Activated CD8-positive, alpha-beta memory T cell treated with anti-CD3 and anti-CD28 coated beads, Interleukin-2, amount 50 U/mL, for 24 hours (primary cell): ENCODE measurements around the gene PRR23E.

Experiments
- DNase-seq: peaks from one replicate; pipeline ENCODE4 v3.0.0-alpha.2; 2020; ENCODE audit errors: extremely low read depth

PRR23E gene

GRCh38 chr3:127192576-127193232, at the start of gene PRR23E:
Gene PRR23E, plus strand, starts transcription at chr3:127193131. Its CDS starts 3,555 bp downstream, at chr3:127196686.
- no peak for DNase-seq

GRCh38 chr3:127143172-127143571, 49.8 kb upstream of the PRR23E start:
- DNase-seq: no peak

GRCh38 chr3:127144631-127145030, 48.3 kb upstream of the PRR23E start:
- DNase-seq: no peak

- no peak for DNase-seq
These were observed 47.7 kb upstream of the PRR23E start for GRCh38 chr3:127145266-127145665.

DNA sequence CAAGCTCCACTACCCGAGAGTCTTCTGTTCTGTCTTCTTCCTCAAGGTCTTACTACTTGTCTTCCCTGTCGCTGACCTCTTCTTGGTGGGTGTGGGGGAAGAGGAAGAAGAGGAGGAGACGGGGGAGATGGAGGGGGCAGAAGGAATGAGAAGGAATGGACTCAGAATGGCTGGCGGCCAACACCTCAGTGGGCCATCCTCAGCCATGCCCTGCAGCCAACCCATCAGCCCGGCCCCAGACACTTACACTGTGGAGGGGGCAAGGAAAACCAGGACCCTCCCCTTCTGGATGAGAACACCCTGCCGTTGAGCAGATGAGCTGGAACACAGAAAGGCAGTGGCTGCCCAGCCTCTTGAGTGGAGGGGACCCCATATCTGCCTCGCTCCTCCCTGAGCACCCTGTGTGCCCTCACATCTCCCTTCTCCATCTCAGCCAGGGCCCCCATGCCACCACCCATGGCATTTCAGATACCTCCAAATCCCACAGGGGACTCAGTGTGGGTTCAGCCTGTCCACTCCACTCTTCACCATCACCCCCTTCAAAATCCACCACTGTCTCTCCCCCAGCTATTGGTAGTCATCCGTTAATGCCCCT, 45.5 kb upstream of the PRR23E start:
- DNase-seq: no peak

DNA sequence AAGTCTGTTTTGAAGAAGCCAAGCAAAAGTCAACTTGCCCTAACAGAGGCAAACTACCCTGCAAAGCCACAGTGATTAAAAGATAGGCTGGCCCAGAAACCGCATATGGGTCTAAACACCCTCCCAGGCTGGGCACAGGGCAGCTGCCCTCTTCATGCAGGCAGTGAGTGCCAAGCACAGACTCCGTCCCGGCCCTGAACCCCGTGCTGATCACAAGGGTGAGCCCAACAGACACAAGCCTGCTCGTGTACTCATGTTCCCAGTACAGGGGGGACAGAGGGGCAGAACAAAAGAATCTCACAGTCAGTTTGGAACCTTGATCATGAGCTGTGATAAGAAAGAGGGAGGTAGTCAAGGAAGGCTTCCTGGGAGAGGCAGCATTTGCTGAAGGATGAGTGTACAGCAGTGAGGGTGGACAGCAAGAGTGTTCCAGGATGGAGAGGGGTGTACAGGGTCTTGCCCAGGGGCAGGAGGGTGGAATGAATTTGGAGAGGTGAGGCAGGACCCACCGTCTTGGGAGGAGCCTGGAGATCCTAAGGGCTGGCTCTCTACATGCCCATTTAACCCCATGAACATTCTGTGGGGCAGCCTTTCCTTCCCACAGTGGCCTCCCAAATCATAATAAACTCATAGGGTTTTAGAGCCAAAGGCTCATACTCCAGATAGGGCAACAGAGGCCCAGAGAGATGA, 43.2 kb upstream of the PRR23E start:
- DNase-seq: no peak

DNA sequence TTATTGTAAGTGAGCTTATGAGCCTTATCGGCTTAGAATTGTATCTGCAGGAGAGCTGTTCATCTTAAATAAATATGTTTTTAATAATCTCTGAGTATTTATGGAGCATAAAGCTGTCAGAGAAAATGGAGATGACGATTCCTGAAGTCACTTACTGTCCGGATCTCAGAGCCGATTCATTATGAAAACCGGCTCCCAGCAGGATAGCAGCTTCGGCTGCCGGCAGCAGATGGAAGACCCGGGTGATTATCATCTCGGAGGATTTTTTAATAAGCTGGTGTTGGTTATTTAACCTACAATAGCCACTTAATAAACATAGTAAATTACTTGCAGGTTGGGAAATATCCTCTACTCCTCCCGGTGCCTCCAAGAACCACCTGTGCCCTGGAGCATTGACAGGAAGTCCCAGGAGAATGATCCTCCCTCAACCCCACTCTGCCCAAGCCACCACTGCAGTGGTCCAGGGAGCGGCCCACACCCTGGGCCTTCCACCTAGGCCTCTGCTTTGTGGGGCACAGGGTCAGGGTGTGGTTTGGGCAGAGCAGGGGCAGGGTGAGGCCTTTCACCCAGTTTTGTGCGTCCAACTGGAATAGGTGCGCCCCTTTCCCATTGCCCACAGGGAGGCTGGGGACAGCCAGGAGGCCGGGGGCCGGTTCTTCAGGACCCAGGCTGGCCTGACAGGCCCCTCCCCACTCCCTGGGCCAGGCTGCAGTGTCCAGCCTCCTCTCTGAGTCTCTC, 42.2 kb upstream of the PRR23E start:
- no peak for DNase-seq

GRCh38 chr3:127151251-127151564, 41.7 kb upstream of the PRR23E start:
- no peak for DNase-seq

DNA sequence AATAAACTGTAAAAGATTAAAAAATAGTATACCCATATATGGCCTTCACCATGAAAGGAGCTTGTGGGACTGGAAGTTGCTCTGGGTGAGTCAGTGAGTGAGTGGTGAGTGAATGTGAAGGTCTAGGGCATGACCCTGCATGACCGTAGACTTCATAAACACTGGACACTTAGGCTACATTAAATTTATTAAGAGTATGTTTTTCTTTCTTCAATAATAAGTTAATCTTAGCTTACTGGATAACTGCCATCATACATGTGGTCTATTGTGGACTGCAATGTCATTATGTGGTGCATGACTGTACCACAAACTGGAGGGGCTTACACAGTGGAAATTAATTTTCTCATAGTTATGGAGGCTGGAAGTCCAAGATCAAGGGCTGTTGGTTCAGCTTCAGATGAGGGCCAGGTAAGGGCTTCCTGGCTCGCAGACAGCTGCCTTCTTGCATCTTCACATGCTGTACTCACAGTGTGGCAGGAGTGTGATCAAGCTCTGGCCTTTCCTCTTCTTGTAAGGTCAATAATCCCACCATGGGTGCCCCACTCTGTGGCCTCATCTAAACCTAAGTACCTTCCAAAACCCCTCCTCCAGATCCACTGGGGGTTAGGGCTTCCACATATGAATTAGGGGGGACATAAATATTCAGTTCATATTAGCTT, 40.8 kb upstream of the PRR23E start:
- DNase-seq: no peak

GRCh38 chr3:127152684-127153505, 40.0 kb upstream of the PRR23E start:
- no peak for DNase-seq

DNA sequence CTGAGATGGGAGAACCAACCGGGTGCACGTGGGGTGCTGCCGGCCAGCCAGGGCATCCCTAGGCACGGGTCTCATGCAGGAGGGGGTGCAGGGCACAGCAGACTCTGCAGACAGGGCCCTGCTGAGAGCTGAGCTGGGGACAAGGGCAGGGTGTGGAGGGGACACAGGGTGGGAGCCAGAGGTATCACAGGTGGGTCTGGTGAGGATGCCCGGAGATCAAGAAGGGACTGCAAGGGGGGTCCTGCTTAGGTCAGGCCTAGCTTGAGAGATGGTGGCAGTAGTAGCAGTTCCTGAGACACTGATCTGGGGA, 39.5 kb upstream of the PRR23E start:
- no peak for DNase-seq

DNA sequence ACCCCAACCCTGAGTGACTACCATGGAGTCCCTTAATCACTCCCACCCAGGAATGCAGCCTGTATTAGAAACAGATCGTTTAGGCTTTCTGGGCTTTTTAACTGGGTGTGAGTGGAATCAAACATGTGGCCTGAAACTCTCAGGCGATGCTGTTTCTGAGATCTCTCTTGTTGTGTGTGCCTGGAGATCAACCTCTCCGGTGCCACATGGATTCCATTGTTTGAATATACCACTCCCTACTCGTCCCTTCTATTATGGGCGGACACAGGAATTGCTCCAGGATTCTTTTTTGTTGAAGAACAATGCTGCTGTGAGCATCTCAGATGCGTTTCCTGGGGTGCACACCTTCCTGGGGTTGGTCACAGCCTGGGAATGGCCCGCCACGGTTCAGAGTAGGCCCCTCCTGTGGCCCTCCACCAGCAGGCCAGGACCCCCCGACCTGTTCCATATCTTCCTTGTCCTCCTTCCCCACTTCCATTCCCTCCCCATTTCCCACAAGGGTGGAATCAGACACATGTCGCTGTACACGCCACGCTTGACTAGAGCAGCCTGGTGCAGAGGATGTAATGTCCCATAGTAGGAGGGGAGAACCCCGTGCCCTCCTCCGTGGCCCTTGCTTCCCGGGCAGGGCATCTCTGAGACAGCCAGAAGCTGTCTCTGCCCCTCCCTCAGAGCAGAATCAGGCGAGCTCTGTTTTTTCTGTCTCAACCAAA, 36.4 kb upstream of the PRR23E start:
- no peak for DNase-seq

- DNase-seq: no peak
These were observed 35.6 kb upstream of the PRR23E start for GRCh38 chr3:127157171-127157828.

DNA sequence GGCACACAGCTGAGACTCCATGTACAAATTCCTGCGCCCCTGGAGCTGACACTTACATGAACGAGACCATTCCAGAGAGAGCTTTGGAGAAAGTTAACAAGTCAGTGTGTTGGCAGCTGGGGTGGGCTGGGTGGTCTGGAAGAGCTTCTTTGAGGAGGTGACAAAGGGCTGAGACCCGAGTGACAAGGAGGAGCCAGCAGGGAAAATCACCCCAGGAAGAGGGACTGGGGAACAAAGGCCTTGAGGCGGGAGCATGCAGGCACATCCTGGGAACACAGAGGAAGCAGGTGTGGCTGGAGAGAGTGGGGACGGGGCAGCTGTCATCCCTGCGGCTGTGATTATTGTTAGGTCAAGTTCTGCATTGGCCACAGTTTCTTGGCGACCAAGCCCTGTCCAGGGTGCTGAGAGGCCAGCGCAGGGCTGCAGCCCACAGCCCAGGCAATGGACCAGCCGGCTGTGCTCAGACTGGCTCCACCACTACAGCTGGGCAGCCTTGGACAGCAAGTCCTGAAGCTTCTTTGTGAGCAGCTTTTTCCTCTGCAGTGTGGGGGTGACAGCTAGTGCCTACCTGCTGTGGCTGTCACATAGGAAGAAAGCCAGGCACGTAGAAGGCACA, 34.2 kb upstream of the PRR23E start:
- DNase-seq: no peak

- no peak for DNase-seq
These were observed 33.4 kb upstream of the PRR23E start for GRCh38 chr3:127159543-127159942.

DNA sequence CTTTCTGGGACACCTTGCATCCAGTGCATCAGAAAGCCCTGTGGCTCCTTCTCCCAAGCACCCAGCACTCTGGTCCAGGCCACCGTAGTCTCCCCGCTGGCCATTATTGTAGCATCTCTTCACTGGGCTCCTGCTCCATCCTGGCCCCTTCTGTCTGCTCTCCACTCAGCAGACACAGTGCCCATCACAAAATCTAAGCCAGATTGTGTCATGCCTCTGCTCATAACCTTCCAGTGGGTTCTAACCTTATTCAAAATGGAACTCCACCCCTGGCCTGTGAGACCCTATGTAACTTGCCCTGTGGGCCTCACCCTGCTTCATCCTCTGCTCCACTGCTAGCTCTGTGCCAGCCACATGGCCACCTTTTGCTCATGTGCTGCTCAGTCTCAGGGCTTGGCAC, 31.7 kb upstream of the PRR23E start:
- DNase-seq: no peak

DNA sequence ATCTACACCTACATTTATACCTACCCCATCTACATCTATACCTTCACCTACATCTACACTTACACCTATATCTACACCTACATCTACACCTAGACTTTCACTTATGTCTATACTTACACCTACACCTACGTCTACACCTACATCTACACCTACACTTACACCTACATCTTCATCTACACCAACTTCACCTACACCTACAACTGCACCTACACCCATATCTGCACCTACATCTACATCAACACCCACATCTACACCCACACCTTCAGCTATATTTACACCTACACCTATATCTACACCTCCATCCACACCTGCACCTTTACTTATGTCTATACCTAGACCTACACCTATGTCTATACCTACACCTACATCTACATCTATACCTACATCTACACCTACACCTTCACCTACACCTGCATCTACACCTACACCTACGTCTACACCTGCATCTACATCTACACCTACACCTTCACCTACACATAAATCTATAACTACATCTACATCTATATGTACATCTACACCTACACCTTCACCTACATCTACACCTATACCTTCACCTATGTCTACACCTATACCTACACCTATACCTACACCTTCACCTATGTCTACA, 30.9 kb upstream of the PRR23E start:
- no peak for DNase-seq

DNA sequence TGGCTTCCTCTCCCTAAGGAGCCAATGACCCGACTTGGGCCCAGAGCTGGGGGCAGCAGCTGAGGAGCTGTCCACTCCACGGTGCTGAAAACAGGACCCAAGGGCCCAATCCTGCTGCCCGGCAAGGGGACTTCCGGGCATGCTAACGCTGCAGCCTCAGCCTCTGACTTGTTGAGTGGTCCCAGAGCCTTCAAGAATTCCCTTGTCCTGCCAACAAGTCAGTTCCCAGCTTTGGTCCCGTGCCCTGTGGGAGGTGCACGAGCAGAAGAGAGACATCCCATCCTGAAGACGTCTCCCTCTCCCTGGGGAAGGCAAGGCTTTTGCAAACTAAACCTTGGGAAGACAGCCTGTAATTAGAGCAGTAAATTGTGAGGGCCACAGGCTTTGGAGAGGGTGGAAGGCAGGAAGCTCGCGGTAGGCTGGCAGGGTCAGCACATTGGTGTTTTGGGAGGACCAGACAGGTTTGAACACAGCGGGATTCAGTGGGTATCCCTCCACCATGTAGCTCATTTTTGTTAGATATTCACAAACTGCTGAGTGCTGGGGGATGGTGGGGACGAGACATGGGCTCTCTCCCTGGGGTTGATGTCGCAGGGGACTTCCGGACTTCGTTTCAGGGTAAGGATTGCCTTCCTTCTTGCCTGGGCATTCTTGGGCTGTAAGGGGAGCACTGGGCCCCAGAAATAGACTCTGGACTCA, 29.8 kb upstream of the PRR23E start:
- no peak for DNase-seq

DNA sequence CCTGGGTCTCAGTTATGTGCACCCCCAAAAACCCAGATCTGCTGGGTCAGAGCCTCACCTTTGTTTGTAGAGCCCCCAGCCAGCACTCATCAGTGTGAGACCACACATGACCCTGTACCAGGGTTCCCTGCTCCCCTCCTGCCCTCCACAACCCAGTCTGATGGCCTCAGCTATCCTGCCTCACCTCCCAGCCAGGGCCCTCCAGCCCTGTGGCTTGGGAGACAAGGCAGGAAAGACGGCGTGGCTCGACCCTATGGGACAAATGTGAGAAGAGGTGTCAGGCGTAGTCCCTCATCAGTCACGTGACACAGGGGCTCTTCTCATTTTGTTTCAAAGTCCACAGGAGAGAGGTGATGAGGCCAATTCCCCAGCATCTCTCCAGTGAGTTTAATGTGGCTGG, 28.3 kb upstream of the PRR23E start:
- DNase-seq: no peak
